ENCODE results near the gene MAPKAP1. TPM values are rescaled to one million over a fixed set of nuclear protein-coding genes. Genes with fewer than 3 reads are reported as not detected.

MAPKAP1 gene
- total RNA-seq, 1 donor from 2014 or later = 146 TPM

DNA sequence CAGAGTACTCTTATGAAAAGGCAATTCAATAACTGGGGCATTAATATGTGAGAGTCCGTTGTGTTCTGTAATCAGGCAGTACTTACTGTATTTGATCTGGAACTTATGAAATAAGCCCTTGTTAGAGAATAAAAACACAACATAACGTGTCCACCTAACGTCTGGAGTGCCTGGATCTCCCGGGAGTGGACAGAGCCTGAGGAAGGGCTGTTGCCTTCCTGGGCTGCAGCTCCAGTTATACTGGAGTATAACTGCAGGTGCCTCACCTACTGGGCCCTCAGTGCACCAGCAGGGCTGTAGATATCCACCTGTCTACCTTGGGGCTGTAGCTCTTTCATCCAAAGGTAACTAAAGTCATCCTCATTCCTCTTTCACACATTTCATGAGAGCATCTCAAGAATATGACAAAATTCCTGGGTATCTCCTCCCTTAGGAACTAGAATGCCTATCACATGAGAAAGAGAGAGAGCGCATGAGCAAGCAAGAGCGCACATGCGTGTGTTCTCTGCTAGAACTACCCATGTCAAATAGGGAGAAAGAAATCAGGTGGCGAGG, 245.3 kb downstream of the MAPKAP1 start:
- intact Hi-C loops (cut with micrococcal nuclease) = no loop called here
- ATAC-seq = no peak
- no peak for DNase-seq

DNA sequence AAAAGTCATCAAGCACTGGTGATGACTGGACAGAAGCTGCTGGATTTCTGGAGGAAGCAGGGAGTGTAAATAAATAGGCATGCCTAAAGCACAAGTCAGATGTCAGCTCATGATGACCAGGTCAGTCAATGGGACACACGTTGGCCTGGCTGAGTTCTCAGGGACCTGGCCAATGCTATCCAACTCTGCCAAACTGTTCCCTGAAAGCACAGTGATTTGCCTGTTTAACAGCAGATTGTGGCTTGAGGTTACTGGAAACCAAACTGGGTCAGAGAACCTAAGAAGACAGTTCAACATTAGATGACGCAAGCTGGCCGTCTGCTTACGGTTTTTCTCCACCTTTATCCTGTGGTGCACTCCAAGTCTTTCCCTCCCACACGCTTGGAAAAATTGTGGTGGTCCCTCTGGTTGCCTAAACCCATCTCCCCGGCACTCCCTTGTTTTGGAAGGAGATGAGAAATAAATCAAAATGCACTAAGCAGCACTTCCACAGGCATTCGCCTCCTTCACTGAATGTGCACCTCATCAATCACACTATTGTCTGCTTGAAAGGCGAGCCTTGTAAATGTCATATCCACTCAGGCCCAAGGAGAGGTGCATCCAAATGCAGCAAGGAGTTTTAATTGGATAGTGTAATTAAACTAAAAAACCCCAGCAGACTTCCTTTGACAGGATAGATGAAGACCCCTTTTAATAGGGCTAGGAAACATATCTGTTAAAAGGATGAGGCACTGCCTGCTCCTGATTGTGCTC, 245.9 kb downstream of the MAPKAP1 start:
- intact Hi-C loops (cut with micrococcal nuclease) = no loop called here
- ATAC-seq = no peak
- no peak for DNase-seq

DNA sequence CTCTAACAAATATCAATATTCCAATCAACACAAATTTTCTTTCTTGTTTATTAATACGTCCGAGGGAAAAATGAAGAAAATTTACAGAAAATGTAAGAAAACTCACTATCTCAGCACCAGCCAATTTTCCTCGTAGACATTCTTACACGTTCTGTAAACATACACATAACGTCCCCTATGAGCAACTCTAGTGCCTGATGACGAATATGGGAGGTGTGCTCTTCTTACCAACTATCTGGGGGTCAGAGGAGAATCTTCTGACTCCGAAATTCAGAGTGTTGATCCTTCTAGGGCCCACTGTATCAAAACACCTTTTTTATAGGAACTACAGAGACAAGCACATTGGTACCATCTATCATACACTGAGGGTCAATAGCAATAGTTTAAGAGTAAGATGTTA, 246.7 kb downstream of the MAPKAP1 start:
- ATAC-seq (no peak), DNase-seq (no peak)
- intact Hi-C loops (cut with micrococcal nuclease) = no loop called here

DNA sequence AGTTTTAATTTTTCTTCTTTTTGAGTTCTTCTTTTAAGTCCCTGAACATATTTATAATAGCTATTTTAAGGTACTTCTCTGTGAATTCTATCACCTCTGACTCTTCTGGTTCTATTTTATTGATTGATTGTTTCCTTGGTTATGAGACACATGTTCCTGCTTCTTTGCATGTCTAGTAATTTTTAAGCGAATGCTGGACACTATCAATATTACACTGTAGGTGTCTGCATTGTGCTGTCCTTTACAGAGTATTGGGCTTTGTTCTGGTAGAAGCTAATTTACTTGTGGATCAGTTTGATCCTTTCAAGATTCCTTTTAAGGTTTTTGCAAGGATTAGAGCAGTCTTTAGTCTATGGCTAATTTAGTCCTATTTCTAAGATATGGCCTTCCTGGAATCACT, 249.7 kb downstream of the MAPKAP1 start:
- DNase-seq = no peak
- intact Hi-C loops (cut with micrococcal nuclease) = no loop called here
- no peak for ATAC-seq

DNA sequence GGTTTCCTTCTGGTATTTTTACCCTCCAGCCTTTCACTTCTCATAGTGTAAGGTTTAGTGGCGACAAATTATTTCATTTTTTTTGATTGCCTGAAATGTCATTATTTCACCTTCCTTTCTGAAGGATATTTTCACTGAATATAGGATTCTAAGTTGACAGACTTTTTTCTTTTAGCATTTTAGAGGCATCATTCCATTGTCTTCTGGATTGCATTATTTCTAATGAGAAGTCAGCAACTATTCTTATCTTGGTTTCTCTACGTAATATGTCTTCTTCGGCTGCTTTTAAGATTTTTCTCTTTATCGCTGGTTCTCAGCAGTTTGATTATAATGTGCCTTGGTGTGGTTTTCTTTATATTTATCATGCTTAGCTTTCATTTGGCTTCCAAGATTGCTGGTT, 251.1 kb downstream of the MAPKAP1 start:
- no peak for ATAC-seq
- no peak for DNase-seq
- intact Hi-C loops (cut with micrococcal nuclease) = no loop called here

DNA sequence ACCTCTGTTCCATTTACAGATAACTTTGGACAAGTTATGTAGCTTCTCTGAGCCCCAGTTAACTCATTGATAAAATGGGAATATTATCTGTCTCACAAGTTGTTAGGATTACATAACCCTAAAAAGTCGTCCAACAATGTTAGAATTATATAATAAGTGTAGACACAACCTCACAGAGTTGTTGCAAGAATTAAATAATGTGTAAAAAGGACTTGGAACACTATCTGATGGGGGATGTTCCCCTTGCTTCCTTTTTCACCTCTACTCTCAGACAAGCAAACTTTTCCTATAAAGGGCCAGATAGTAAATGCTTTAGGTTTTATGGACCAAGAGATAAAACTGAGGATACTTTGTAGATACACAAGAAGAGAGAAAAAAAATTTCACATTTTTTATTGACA, 251.9 kb downstream of the MAPKAP1 start:
- ATAC-seq (no peak), DNase-seq (no peak)
- intact Hi-C loops (cut with micrococcal nuclease) = no loop called here

DNA sequence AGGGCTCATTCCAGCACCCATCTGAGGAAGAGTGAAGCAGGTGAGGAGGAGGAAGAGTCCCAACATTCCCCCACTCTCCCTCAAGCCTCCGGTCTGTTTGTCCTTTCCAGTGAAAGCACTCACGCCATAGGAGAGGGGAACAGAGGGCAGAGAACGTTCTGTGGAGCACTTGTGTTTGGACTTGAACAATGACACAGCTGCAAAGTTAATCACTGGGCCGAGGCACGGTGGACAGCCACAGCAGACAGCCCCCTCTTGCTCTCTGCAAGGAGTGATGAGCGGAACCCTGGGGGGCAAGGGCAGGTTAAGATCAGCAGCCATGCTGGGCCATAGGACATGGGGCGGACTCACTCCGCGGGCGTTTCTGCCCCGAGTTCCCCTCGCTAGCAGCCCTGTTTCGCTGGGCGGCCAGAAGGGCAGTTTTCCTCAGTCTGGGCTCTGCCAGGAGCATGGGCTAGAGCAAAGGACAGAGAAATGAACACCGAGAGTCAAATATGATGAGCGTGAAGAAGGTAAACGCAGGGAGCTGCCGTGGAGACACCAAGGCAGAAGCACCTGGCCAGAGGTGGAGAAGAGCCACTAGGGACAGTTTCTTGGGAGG, 259.7 kb downstream of the MAPKAP1 start:
- no peak for DNase-seq
- no peak for ATAC-seq
- intact Hi-C loops (cut with micrococcal nuclease) = no loop called here

DNA sequence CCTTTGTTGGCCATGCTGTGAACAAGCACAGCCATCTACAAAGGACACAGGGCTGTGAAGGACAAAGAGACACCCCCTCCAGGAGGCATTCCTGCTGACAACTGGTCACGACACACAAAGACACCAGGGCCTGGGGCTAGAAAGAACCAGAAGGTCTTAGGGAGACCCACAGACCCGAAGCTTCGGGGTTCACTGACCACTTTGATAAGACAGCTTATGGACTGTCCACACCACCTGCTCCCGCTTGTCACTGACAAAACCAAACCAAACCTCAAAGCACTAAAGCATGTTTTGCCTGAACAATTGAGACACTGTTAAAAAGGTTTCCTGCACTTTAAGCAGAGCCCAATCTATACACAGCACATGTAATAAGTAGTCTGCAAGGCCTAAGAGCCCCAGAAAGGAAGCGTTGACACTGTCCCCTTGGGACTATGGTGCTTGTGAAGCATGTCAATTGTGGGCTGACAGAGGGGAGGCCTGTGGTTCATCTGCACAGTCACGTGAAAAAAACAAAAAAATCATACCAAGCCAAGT, 260.4 kb downstream of the MAPKAP1 start:
- ATAC-seq (no peak), DNase-seq (no peak)
- intact Hi-C loops (cut with micrococcal nuclease) = no loop called here

DNA sequence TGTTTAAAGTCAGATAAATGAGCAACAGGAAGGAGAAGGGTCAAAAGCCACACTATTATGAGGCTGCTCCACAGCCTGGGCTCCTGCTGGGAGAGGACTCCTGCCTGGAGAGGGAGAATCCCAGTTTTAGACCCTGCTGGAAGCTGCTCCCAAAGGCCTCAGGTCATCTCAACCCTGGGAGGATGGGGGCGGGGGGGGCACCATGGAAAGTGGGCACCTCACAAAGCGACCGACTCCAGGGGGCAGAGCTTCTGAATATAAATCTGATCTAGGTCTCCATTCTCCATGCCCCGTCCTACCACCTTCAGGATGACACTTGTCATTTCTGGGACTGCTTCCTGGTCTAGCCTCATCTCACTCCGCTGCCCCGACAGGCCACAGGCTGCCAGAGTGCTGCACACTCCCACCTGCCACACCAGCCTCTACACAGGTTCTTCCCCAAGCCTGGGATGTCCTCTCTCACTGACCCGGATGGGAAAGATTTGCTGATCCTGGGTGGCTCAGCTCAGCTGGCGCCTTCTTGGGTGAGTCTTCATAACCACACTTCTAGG, 262.0 kb downstream of the MAPKAP1 start:
- ATAC-seq (no peak), DNase-seq (no peak)
- intact Hi-C loops (cut with micrococcal nuclease) = no loop called here

DNA sequence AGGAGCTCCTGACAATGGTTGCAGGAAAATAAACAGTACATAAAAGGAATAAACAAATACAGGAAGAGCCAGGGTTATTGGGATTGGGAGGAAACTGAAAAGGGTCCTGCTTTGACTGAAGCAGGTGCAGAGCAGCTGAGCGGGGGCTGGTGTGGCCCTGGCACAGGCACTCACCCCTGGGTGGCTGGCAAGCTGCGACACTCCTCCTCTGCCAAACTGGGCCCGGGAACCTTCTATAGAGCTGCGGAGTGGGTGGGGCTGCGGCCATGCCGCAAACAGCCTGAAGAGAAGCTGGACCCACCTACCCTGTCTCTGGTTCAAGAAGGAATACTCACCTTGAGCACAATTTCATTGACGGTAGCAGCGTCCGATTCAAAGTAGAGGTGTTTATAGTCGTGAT, 262.8 kb downstream of the MAPKAP1 start:
- ATAC-seq (no peak), DNase-seq (no peak)
- intact Hi-C loops (cut with micrococcal nuclease) = no loop called here

DNA sequence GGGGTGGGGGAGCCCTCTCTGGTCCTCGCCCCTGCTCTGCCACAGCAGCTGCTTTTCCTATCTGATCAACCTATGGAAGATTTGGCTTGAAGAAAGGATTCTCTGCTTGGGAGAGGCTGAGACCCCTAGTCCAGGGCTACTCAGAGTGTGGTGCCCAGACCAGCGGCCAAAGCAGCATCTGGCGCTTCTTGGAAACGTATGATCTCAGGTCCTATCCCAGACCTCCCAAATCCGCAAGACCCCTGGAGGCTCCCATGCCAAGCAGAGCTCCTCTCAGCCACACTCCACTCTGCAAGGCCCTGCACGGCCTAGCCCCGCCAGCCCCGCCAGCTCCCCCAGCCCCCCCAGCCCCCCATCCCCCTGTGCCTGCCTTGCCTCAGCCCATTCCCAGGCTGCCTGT, 263.6 kb downstream of the MAPKAP1 start:
- intact Hi-C loops (cut with micrococcal nuclease) = no loop called here
- DNase-seq = no peak
- ATAC-seq = no peak

DNA sequence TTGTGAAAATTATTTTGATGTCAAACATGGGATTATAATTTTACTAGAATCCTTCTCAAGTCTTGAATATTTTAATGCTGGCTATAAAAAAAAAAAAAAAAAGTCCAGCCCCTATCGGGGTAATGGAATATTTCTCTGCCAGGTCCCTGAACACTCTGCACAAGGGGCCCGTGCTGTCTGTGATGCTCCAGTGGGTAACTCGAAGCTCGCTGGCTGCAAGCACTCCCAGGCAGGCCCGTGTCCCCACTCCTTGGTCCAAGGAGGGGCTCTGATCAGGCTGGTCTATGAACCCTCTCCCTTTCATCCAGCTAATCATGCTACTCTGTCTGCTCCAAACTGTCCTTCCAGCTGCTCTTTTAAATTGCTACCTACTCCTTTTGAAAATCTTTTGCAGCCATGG, 264.6 kb downstream of the MAPKAP1 start:
- DNase-seq (no peak), ATAC-seq (no peak)
- intact Hi-C loops (cut with micrococcal nuclease) = no loop called here

DNA sequence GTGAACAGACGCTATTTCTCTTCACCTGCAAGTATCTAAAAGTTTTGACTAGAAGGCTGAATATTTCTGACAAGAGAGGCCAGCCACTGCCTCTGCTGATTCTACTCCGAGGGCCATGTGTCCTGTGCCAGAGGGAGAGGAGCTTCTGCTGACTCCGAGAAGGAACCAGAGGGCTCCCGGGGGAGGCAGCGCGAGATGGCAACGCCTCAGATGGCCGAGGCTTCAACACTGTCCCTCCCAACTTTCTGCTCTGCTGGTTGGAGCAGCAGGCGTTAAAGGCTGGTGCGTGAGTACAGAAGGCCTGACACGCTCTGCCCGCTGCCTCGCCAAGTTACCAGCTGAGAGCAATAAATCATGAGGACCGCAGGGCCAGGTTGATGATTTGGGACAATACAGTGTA, 266.6 kb downstream of the MAPKAP1 start:
- intact Hi-C loops (cut with micrococcal nuclease) = no loop called here
- DNase-seq (no peak), ATAC-seq (no peak)

DNA sequence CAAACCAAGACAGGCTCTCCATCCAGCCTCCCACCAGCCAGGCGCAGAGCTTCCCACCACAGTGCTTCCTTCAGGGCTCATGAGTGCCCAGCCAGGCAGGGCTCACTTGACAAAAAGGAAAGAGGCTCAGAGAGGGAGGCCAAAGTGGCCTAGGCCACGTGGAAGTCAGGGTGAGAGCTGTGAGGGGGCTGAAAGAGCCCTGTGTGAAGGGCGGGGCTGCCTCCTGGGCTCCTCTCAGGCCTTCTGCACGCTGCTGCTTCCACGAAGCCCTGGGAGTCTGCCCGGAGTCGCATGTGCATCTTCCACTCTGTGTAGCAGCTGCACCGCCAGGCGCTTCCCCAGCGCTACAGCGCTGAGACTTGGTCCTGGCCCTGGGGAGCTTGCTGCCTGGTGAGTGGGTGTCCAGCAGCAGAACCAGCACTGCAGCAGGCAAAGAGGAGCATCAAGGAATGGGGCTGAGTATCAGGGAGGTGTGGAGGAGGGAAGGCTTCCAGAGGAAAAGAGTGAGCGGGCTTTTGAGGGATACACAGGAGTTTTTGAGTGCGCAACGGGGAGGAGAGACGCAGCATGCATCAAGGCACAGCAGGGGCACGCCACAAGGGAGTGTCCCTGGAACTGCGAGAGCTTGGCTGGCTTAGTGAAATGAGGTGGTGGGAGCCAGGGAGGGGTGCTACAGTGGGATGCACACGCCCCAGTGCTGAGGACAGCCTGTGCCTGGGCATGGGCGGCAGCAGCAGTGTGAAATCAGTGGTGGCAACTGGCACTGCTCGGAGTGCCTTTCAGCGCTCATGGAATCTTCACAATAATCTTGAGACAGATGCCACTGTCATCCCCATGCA, 267.4 kb downstream of the MAPKAP1 start:
- intact Hi-C loops (cut with micrococcal nuclease) = no loop called here
- DNase-seq (no peak), ATAC-seq (no peak)

DNA sequence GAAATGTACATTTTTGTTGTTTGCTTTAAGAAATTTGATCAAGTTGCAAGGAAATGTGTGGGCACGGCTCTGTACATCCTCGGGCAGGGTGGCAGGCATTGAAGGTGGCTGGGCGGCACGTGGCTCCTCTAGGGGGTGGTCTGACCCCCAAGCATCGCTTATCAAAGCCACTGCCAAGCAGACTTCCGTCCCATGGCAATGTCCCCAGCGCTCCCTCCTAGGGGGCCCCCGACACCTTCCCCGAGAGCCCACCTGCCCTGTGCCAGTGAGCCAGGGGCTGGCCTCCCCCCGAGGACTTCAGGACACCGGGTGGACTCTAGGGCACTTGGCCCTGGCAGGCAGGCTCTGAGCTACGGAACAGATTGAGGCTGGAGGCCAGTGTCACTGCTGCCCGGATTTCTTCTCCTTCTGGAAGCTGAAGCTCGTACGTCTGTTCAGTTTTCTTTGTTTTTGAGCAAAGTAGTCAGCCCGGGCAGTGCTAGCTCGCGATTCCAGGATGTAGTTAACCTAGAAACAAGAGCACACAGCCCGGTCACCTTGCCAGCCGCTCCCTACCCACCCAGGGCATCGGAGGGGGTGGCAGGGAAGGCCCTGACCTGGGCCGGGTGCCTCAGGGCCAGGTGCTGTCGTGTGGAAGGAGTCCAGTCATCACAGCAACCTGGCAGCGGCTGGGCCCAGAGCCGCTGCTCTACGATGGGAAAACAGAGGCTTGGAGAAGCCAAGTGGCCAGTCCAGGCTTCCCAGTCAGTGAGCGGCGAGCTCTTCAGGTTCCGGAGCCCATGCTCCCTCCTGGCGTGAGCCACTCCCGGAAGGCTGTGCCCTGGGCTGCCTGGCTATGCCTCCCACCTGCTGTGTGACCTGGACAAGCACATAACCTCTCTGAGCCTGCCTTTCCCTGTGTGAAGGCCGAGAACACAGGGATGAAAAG, 268.2 kb downstream of the MAPKAP1 start:
- DNase-seq = no peak
- intact Hi-C loops (cut with micrococcal nuclease) = no loop called here
- no peak for ATAC-seq

DNA sequence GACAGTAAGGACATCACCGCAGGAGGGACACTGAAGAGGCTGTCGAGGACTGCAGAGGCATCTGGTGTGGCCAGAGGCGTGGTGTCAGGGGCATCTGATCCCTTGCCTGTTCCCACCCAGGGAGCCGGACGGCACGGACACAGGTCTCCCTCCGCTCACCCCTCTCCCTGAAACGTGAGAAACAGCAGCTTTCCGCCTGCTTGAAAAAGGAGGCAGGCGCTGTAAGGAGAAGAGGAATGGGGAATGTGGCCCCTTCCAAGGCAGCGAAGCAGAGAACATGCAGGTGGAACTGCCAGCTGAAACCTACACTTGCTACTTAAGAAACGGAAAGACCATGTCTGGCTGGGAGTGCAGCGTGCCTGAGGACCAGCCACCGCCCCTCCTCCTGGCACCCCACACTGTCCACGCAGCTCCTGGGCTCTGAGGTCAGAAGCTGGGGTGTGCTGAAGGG, 269.2 kb downstream of the MAPKAP1 start:
- DNase-seq = no peak
- intact Hi-C loops (cut with micrococcal nuclease) = no loop called here
- ATAC-seq = no peak

DNA sequence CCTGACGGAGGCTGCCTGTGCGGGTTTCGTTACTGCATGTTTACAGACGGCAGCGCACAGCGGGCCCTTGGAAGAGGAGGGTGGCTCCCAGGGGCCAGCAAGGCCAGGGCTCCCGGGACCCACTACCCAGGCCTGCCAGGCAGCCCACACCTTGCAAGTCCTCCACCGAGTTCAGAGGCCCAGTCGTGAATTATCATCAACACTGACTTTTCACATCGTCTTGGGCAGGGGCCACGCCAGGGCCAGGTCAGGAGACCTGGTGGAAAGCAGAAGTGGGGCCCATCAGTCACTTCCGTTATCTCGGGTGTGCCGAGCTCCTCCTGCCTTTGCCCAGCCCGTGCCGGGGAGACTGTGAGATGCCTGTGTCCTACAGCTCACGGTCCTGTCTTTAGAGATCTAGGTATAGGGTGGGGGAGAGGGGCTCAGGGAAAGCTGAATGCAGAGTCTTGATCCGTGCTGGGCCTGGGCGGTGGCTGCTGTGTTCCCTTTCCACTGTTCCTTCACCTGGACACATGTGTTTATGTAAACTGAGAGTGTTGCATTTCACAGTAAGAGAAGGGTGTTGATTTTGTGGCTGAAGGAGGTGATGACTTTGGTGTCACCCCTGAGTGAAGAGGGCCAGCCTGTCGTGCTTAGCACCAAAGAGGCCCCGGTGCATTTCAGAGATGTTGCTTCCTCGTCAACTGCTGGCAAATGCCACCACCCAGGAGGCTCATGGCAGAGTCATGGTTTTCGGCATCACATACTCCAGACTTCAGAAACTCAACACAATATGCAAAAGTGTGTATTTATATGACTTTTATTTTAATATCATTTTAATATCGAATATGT, 270.2 kb downstream of the MAPKAP1 start:
- ATAC-seq = peak; percentile 50
- intact Hi-C loops (cut with micrococcal nuclease) = no loop called here
- no peak for DNase-seq

All from left ventricle myocardium superior (tissue), 1 donor.